BE2C (cell line): Measurements from ENCODE around the gene C8G.

Experiments used
- DNase-seq: peaks from one replicate; pipeline ENCODE4 v3.0.0-alpha.2; 2020
- H3K27me3 ChIP-seq: fragments of 250-450 bp; sonication (Bioruptor Pico); 2 replicates; pipeline ENCODE4 v1.5.1; 2020; ENCODE audit warnings: mild to moderate bottlenecking
- H3K36me3 ChIP-seq: fragments of 250-450 bp; sonication (Bioruptor Pico); 2 replicates; pipeline ENCODE4 v1.5.1; 2020; ENCODE audit warnings: mild to moderate bottlenecking
- H3K4me1 ChIP-seq: fragments of 250-450 bp; sonication (Bioruptor Pico); 2 replicates; pipeline ENCODE4 v1.5.1; 2020
- H3K4me3 ChIP-seq: 2 replicates; pipeline ENCODE4 v1.5.1; 2011; ENCODE audit warnings: low read depth, low read length
- H3K9me3 ChIP-seq: fragments of 250-450 bp; sonication (Bioruptor Pico); 2 replicates; pipeline ENCODE4 v1.5.1; 2020
- CTCF ChIP-seq: IDR thresholded peaks from 2 replicates; pipeline ENCODE4 v1.5.1; 2012; ENCODE audit warnings: mild to moderate bottlenecking, low read depth, low read length

C8G gene

DNA sequence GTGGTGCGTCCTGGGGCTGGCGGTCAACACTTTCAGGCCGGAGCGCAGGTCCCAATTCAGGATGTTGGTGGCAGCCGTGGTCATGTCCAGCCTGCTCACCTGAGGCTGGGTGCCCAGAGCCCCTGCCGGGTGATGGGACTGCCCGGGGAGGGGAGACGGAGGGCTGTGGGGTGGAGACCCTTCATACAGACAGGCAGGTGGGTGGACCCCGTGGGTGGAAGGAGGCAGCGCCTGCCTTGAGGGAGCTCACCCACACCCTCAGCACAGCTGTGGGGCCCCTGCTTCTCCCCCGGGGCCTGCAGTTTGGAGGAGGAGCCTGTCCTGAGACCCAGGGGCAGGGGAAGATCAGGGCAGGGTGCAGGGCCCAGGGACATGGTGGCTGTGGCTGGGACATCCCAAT is 25.3 kb downstream of the C8G start:
- H3K27me3 ChIP-seq = no peaks in the 10 kb centered on the region
- no peak overlapping the region for H3K4me3 ChIP-seq
- no peaks in the 10 kb centered on the region for H3K36me3 ChIP-seq
- H3K9me3 ChIP-seq = no peaks in the 10 kb centered on the region
- TF ChIP-seq CTCF = no peak
- no peak for DNase-seq
- H3K4me1 ChIP-seq = no peaks in the 10 kb centered on the region

DNA sequence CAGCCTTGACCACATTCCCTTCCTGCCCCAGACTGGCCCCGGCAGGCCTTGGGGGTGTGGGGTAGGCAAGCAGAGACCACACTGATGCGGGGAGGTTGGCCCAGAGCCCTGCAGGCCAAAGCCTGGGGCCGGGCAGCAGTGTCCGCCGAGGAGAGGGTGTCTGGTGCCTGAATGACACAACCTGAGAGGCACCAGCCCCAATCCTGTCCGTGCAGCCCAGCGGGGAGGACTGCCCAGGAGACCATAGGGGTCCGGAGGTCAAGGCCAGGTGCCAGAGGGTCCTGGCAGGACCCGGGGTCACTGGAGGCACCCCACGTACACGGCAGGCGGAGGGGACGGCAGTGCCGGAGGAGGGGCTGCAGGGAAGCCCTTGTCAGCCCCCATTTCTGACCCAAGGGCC is 26.7 kb downstream of the C8G start:
- H3K9me3 ChIP-seq = no peaks in the 10 kb centered on the region
- no peak for TF ChIP-seq CTCF
- H3K36me3 ChIP-seq = no peaks in the 10 kb centered on the region
- H3K4me1 ChIP-seq = no peaks in the 10 kb centered on the region
- H3K27me3 ChIP-seq = no peaks in the 10 kb centered on the region
- no peak overlapping the region for H3K4me3 ChIP-seq
- no peak for DNase-seq

GRCh38 chr9:136972335-136972734 is 27.3 kb downstream of the C8G start:
- no peak overlapping the region for H3K4me3 ChIP-seq
- no peaks in the 10 kb centered on the region for H3K4me1 ChIP-seq
- DNase-seq = no peak
- H3K27me3 ChIP-seq = no peaks in the 10 kb centered on the region
- no peaks in the 10 kb centered on the region for H3K9me3 ChIP-seq
- H3K36me3 ChIP-seq = no peaks in the 10 kb centered on the region
- no peak for TF ChIP-seq CTCF

- Histone ChIP-seq H3K4me1 (no peaks in the 10 kb centered on the region), H3K27me3 (no peaks in the 10 kb centered on the region), H3K4me3 (no peak overlapping the region), H3K9me3 (no peaks in the 10 kb centered on the region), H3K36me3 (no peaks in the 10 kb centered on the region)
- DNase-seq = no peak
- TF ChIP-seq CTCF = no peak
Measured at GRCh38 chr9:136972743-136973142, 27.7 kb downstream of the C8G start.

DNA sequence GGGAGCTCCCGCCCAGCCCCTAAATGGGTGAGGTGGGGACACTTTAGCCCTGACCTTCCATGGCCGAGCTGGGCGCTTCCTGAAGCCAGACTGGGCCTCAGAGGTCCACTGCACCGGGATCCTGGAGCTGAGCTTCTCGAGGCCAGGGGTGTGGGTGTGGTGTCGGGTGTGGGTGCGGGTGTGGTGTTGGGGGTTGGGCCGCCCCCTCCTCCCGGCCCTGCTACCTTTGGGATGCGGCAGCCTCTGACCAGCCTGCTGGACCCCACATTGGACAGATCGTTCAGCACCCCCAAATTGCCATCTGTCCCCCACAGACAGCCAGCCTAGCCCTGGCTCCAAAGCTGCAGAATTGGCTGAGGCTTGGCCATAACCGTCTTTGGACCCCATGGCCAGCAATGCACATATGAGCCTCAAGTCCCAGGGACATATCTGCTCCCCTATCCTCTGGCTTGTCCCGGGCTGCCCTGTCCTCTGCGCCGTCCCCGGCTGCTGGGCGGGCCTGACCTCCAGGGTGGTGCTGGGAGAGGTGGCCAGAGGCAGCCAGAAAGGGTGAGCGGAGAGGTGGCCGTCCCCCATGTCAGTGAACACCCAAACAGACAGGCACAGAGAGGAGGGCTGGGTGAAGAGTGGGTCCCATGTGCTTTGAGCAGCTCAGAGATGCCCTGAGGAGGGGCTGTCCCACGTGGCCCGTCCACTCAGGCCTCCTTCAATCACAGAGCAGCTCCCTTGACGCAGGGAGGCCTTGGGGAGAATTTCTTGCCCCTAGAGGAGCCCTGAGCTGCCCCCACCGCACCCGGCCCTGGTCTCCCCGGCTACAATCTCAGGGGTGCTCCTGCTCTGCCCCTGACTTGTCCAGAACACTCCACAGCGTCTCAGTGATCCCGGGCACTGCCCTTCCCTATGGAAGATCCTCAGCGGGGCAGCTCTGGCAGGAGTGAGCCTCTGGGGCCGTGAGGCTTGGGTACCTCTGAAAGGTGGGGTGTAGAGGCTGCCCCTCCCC is 28.9 kb downstream of the C8G start:
- TF ChIP-seq CTCF = no peak
- H3K9me3 ChIP-seq = no peaks in the 10 kb centered on the region
- no peaks in the 10 kb centered on the region for H3K4me1 ChIP-seq
- no peak overlapping the region for H3K4me3 ChIP-seq
- no peaks in the 10 kb centered on the region for H3K36me3 ChIP-seq
- DNase-seq = no peak
- no peaks in the 10 kb centered on the region for H3K27me3 ChIP-seq
